Stomach (tissue), 9 donors: ENCODE results near the gene GPR171. TPM values are rescaled to one million over a fixed set of nuclear protein-coding genes. Genes with fewer than 3 reads are reported as not detected.
A peak's percentile ranks its signal among the peaks of the same experiment; 100 is the strongest.

Source experiments
- DNase-seq, 2 donors: peaks; one replicate each; pipeline versions ENCODE4 v3.0.0 to v3.0.0-alpha.2; 2013 to 2019
- H3K27ac ChIP-seq, 5 donors: fragments of 200-600 bp in 4 of 5; sonication (generic) in 4 of 5; one replicate each; pipeline ENCODE4 v1.5.1; 2013 to 2019; ENCODE audit warnings: mild to moderate bottlenecking in 1 of 5, moderate library complexity in 1 of 5
- H3K27me3 ChIP-seq, 3 donors: fragments of 200-600 bp; sonication (generic); one replicate each; pipeline ENCODE4 v1.5.1; 2017 to 2019; ENCODE audit warnings: mixed run types in 1 of 3
- H3K36me3 ChIP-seq, 4 donors: fragments of 200-600 bp; sonication (generic); 1 replicate in 3 of 4; 2 replicates in 1 of 4; pipeline ENCODE4 v1.5.1; 2016 to 2019
- H3K4me1 ChIP-seq, 4 donors: fragments of 200-600 bp; sonication (generic); one replicate each; pipeline ENCODE4 v1.5.1; 2016 to 2019
- H3K4me3 ChIP-seq, 4 donors: fragments of 200-600 bp; sonication (generic) in 3 of 4; one replicate each; pipeline ENCODE4 v1.5.1; 2016 to 2019; ENCODE audit warnings: mild to moderate bottlenecking in 1 of 4
- H3K9me3 ChIP-seq, 4 donors: fragments of 200-600 bp; sonication (generic); one replicate each; pipeline ENCODE4 v1.5.1; 2016 to 2019
- CTCF ChIP-seq, 7 experiments: fragments of 450-650 bp in 4 of 7; fragments of 200-600 bp in 3 of 7; sonication (generic) in 3 of 7; IDR thresholded peaks; one replicate each; pipeline ENCODE4 v1.5.1; 2016 to 2019; ENCODE audit warnings: antibody characterized with exemption in 7 of 7, control low read depth in 2 of 7, mild to moderate bottlenecking in 1 of 7
- EP300 ChIP-seq: sonication (generic); formaldehyde crosslinking; IDR thresholded peaks from one replicate; pipeline ENCODE4 v1.6.1; 2017; ENCODE audit warnings: antibody characterized with exemption
- POLR2A ChIP-seq, 4 donors: fragments of 450-650 bp; IDR thresholded peaks; one replicate each; pipeline ENCODE4 v1.6.1; 2016; ENCODE audit warnings: antibody characterized with exemption in 4 of 4, control low read depth in 2 of 4, mild to moderate bottlenecking in 1 of 4, moderate library complexity in 1 of 4
- POLR2AphosphoS5 ChIP-seq, 3 donors: sonication (generic); formaldehyde crosslinking; IDR thresholded peaks; one replicate each; pipeline ENCODE4 v1.6.1; 2016; ENCODE audit warnings: antibody characterized with exemption in 3 of 3
- WGBS, 5 donors: extraction: QIAGEN DNeasy Blood & Tissue Kit in 3 of 5; methylation state at CpG; one replicate each; pipeline versions ENCODE4 v1.1.5 to v1.1.7; 2013 to 2018; 5-methylcytosine and 5-hydroxymethylcytosine counted together
- intact Hi-C: fragments of 100-400 bp; cut with DNase I; formaldehyde crosslinking; loops from one replicate; pipeline ENCODE4 v1.15.1; 2023; ENCODE audit warnings: low total_unique reads
- polyA plus RNA-seq, 3 donors: library from polyadenylated mRNA; stranded (reverse); fragments of 200-250 nt; gene quantifications; one replicate each; pipeline ENCODE4 v1.2.3, GENCODE V29; 2013
- total RNA-seq, 5 donors: library from RNA; depleted of rRNA; stranded (reverse); fragments of >200 nt; gene quantifications; one replicate each; pipeline versions ENCODE4 v1.1.0 to v1.2.3, GENCODE V29; 2014 to 2016
- donor health status: healthy with polysubstance abuse.
- donor health status: Bipolar disorder and iron deficiency.
- donor health status: healthy.

Gene GPR171
- total and polyA plus RNA-seq, 8 donors, result 0.44 to 37.5 (median 1.4) TPM; not detected in 1

DNA sequence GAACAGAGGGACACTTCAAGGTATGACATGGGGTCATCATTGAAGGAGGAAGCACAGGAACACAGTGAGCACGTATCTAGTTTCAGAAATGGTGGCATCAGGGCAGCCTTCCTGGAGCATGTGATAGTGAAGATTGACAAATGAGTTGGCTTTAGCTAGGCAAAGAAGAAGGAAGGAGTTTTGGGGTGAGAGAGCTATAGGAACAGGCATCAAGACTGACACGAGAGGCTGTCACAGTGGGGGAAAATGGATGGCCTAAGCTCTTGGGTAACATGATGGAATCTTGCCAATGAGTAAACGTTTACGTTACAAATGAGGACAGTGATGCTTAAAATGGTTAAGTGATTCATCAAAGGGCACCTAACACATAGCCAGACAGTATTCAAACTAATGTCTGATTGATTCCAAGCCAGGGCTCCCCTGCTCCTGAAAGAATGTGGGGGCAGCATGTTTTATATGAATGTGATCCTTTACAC is 23.1 kb upstream of the GPR171 start:
- Histone ChIP-seq H3K27me3 (no peaks in the 10 kb centered on the region), H3K27ac (peak overlapping the region in 2 of 5 donors; percentile 5 to 78), H3K4me1 (peaks cover 4 to 50% (median 25%) of the 10 kb centered on the region in 4 donors), H3K4me3 (no peak overlapping the region), H3K36me3 (no peaks in the 10 kb centered on the region), H3K9me3 (no peaks in the 10 kb centered on the region)
- intact Hi-C loops, result loop anchor here (5.0 kb wide), 1 partner anchor 56 kb away; no protein-coding TSS in a partner anchor
- TF ChIP-seq POLR2AphosphoS5 (IDR thresholded peaks at IDR 0.05) (peak in 2 of 3 donors; percentile 11 to 40), EP300 (no peak), CTCF (IDR thresholded peaks at IDR 0.05) (no peak)
- WGBS, 5 donors, result 31 to 48% (median 45%) methylated on average over 4 of the region's 4 CpGs
- DNase-seq, result no peak

DNA sequence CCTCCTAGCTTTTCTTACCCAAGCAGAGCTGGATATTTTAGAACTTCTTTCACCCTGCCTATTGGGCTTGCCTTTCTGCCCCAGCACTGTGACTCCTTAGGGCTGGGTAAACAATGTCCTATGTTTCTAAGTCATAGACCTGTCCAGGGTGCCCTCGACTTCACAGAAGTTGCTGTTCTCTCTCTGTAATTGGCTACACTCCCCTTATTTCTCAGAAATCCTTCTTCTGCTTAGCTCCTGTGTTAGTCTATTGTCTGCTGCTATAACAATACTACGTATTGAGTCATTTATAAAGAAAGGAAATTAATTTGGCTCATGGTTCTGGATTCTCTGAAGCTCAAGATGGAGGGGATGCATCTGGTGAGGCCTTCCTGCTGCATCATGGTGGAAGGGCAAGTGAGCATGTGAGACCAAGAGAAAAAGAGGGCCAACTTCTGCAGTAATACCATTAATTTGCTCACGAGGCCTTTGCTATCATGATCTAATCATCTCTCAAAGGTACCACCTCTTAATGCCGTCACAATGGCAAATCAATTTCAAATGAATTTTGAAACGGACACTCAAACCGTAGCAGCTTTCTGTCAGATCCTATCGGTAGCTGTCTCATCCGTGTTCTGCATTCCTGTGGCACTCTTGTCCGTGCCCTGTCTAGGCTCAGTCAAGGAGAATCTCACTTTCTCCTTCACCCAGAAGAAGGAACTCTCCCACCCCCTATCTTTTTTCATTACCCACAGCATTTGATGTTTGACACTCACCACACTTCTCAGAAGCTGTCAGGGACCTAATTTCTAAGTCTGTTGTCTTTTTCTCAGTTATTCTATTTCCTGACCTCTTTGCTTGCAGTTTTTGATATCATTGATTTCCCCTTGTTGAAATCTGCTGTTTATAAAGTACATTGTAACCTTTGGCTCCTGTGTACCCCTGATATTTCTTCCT is 22.3 kb upstream of the GPR171 start:
- DNase-seq, result no peak

GRCh38 chr3:151224268-151224866 is 21.4 kb upstream of the GPR171 start:
- no peak for DNase-seq
- WGBS, 5 donors, result 83 to 94% (median 92%) methylated on average over 4 of the region's 4 CpGs
- H3K27ac ChIP-seq, result no peak overlapping the region
- intact Hi-C loops, result no loop called here
- no peaks in the 10 kb centered on the region for H3K9me3 ChIP-seq
- TF ChIP-seq CTCF (IDR thresholded peaks at IDR 0.05) (no peak), POLR2A (IDR thresholded peaks at IDR 0.05) (no peak), EP300 (no peak), POLR2AphosphoS5 (IDR thresholded peaks at IDR 0.05) (no peak)
- H3K4me1 ChIP-seq, result peaks cover 4 to 32% (median 18%) of the 10 kb centered on the region in 4 donors
- no peak overlapping the region for H3K4me3 ChIP-seq
- H3K27me3 ChIP-seq, result no peaks in the 10 kb centered on the region
- no peaks in the 10 kb centered on the region for H3K36me3 ChIP-seq

More for the DNA sequence above, 22.3 kb upstream of the GPR171 start:
- Histone ChIP-seq H3K4me3 (no peak overlapping the region), H3K36me3 (no peaks in the 10 kb centered on the region), H3K27ac (peak overlapping the region in 2 of 5 donors; percentile 5 to 78), H3K9me3 (no peaks in the 10 kb centered on the region), H3K27me3 (no peaks in the 10 kb centered on the region), H3K4me1 (peaks cover 4 to 42% (median 22%) of the 10 kb centered on the region in 4 donors)
- TF ChIP-seq POLR2A (IDR thresholded peaks at IDR 0.05), result no peak
- no peak for TF ChIP-seq EP300
- no peak for TF ChIP-seq CTCF (IDR thresholded peaks at IDR 0.05)
- no peak for TF ChIP-seq POLR2AphosphoS5 (IDR thresholded peaks at IDR 0.05)
- intact Hi-C loops, result loop anchor here (5.0 kb wide), 1 partner anchor 57 kb away; no protein-coding TSS in a partner anchor
- 70 to 85% (median 74%) methylated on average over 9 of the region's 9 CpGs for WGBS, 5 donors

- H3K27ac ChIP-seq, result no peak overlapping the region
- WGBS, 5 donors, result 29 to 49% (median 45%) methylated on average over 1 of the region's 1 CpG
- intact Hi-C loops, result no loop called here
- H3K36me3 ChIP-seq, result no peaks in the 10 kb centered on the region
- no peak for DNase-seq
- H3K27me3 ChIP-seq, result no peaks in the 10 kb centered on the region
- H3K4me3 ChIP-seq, result no peak overlapping the region
- TF ChIP-seq CTCF (IDR thresholded peaks at IDR 0.05) (no peak), EP300 (no peak), POLR2A (IDR thresholded peaks at IDR 0.05) (no peak), POLR2AphosphoS5 (IDR thresholded peaks at IDR 0.05) (no peak)
- no peaks in the 10 kb centered on the region for H3K9me3 ChIP-seq
- H3K4me1 ChIP-seq, result peaks cover 0 to 11% (median 3%) of the 10 kb centered on the region in 4 donors
These were observed 16.0 kb upstream of the GPR171 start for GRCh38 chr3:151219056-151219455.
